OCI-LY7 (cell line): ENCODE data around the gene NEURL3. TPM values are rescaled to one million over a fixed set of nuclear protein-coding genes. Genes with fewer than 3 reads are reported as not detected.

ENCODE experiments used
- BruUV-seq: library from RNA; stranded (reverse); fragments of 400-500 nt; replicated peaks from 2 replicates; lab custom pipeline; 2021; lab: Mats Ljungman, UMichigan
- CTCF ChIA-PET: fragments of 300-600 bp; sonication (Branson Sonifier 250); formaldehyde crosslinking; loops from one replicate; lab custom pipeline; 2022; ENCODE audit warnings: antibody characterized with exemption; ENCODE audit not compliant: unreplicated experiment; lab: Charles Lee
- POLR2A ChIA-PET: fragments of 300-600 bp; sonication (Branson Sonifier 250); formaldehyde crosslinking; loops from one replicate; lab custom pipeline; 2022; ENCODE audit warnings: antibody characterized with exemption; lab: Charles Lee
- DNase-seq: peaks from one replicate; pipeline ENCODE4 v3.0.0-alpha.2; 2015; ENCODE audit warnings: low spot score
- H2AFZ ChIP-seq: fragments of 200-600 bp; sonication (generic), shearing (Covaris generic); 2 replicates; pipeline ENCODE4 v1.6.1; 2014; ENCODE audit warnings: mild to moderate bottlenecking, antibody characterized with exemption, low read length, moderate library complexity
- H3K27ac ChIP-seq: fragments of 200-600 bp; sonication (generic); 2 replicates; pipeline ENCODE4 v1.5.1; 2014; ENCODE audit warnings: mixed run types, low read depth, mild to moderate bottlenecking, moderate library complexity, low read length, inconsistent platforms; ENCODE audit not compliant: poor library complexity, severe bottlenecking
- H3K36me3 ChIP-seq: fragments of 200-600 bp; sonication (generic); 2 replicates; pipeline ENCODE4 v1.6.1; 2014; ENCODE audit warnings: mild to moderate bottlenecking, antibody characterized with exemption, low read length, moderate library complexity, mixed read lengths; ENCODE audit not compliant: insufficient read depth
- H3K4me1 ChIP-seq: fragments of 200-600 bp; sonication (generic); 2 replicates; pipeline ENCODE4 v1.5.1; 2014; ENCODE audit warnings: mild to moderate bottlenecking, low read length; ENCODE audit not compliant: insufficient read depth, poor library complexity, severe bottlenecking
- H3K4me2 ChIP-seq: fragments of 200-600 bp; sonication (generic); 2 replicates; pipeline ENCODE4 v1.6.1; 2014; ENCODE audit warnings: mild to moderate bottlenecking, low read length
- H3K4me3 ChIP-seq: fragments of 200-600 bp; sonication (generic); 2 replicates; pipeline ENCODE4 v1.5.1; 2014; ENCODE audit warnings: mild to moderate bottlenecking, low read depth, low read length; ENCODE audit not compliant: poor library complexity, severe bottlenecking
- H3K79me2 ChIP-seq: fragments of 200-600 bp; sonication (generic); 2 replicates; pipeline ENCODE4 v1.6.1; 2016; ENCODE audit warnings: low read depth, mild to moderate bottlenecking, low read length, moderate library complexity, mixed read lengths; ENCODE audit not compliant: insufficient read depth
- H3K9me2 ChIP-seq: fragments of 200-600 bp; sonication (generic); 2 replicates; pipeline ENCODE4 v1.6.1; 2016; ENCODE audit warnings: mild to moderate bottlenecking, low read length, mixed read lengths; ENCODE audit not compliant: insufficient read depth
- H3K9me3 ChIP-seq: fragments of 200-600 bp; sonication (generic); 2 replicates; pipeline ENCODE4 v1.6.1; 2014; ENCODE audit warnings: mild to moderate bottlenecking, mixed run types, low read length, mixed read lengths
- H4K20me1 ChIP-seq: fragments of 200-600 bp; sonication (generic); 2 replicates; pipeline ENCODE4 v1.6.1; 2014; ENCODE audit warnings: mild to moderate bottlenecking, antibody characterized with exemption, low read length, moderate library complexity, mixed read lengths; ENCODE audit not compliant: insufficient read depth
- EZH2phosphoT487 ChIP-seq: fragments of 200-600 bp; sonication (generic); IDR thresholded peaks from 2 replicates; pipeline ENCODE4 v1.6.1; 2018; ENCODE audit warnings: low read depth, borderline replicate concordance, mild to moderate bottlenecking, mixed run types, antibody characterized with exemption, low read length, moderate library complexity, mixed read lengths
- intact Hi-C: fragments of 100-400 bp; cut with micrococcal nuclease; formaldehyde crosslinking; loops from one replicate; pipeline ENCODE4 v1.10.0; 2022; ENCODE audit not compliant: unreplicated experiment
- total RNA-seq, 2 experiments: library from RNA; depleted of rRNA in 1 of 2; stranded (reverse); fragments of >200 nt in 1 of 2; shearing (Covaris generic) in 1 of 2; gene quantifications; 2 replicates each; pipeline ENCODE4 v1.2.3, GENCODE V29; 2014 to 2022
- TF ChIP-seq, protein P1 (sequence below): fragments of 200-600 bp; sonication (generic); conservative IDR thresholded peaks from 2 replicates; pipeline ENCODE4 v1.5.1; 2014; ENCODE audit warnings: mild to moderate bottlenecking, antibody characterized with exemption, low read length, moderate library complexity, mixed read lengths

Gene NEURL3
- total RNA-seq, 2 experiments from 2014 or later, result not detected

DNA sequence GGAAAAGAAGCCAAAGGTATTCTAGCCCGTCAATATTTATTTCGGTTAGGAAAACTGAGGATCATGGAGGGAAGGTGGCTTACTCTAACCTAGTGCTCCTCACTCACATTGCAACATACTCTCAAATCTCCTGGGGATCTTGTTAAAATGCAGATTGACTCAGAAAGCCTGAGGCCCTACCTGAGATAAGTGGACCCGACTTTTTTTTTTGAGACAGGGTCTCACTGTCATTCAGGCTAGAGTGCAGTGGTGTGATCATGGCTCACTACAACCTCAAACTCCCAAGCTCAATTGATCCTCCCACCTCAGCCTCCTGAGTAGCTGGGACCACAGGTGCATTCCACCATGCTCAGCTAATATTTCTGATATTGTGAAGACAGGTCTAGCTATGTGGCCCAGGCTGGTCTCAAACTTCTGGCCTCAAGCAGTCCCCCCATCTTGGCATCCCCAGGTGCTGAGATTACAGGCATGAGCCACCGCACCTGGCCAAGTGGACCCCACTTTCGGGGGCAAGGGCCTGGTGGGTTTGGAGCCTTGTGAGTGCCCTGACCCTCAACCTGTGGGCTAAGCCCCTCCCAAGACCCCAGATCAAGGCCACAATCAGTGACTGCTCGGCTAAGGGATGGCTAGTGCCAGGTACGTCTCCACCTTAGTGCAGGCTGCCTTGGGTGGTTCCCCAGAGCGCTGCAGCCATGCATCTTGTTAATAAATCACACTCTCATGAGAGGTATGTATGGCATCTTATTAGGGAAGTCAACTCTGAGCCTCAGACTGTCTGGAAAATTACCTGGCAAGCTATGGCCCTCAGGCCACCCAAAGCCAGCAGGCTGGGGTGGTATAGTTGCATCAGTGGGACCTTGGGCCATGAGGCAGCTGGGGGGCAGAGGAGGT lies 1.1 kb upstream of the NEURL3 start:
- BruUV-seq, result no TSS peak
- Histone ChIP-seq H3K9me3 (no peaks in the 10 kb centered on the region), H3K79me2 (no peaks in the 10 kb centered on the region), H3K4me2 (no peak overlapping the region), H3K36me3 (no peaks in the 10 kb centered on the region), H3K4me1 (no peaks in the 10 kb centered on the region), H3K27ac (no peak overlapping the region), H3K9me2 (no peaks in the 10 kb centered on the region), H4K20me1 (no peaks in the 10 kb centered on the region), H2AFZ (no peak overlapping the region), H3K4me3 (no peak overlapping the region)
- POLR2A ChIA-PET, result no interaction called here
- CTCF ChIA-PET, result no interaction called here
- no peak for DNase-seq
- TF ChIP-seq, protein P1, sequence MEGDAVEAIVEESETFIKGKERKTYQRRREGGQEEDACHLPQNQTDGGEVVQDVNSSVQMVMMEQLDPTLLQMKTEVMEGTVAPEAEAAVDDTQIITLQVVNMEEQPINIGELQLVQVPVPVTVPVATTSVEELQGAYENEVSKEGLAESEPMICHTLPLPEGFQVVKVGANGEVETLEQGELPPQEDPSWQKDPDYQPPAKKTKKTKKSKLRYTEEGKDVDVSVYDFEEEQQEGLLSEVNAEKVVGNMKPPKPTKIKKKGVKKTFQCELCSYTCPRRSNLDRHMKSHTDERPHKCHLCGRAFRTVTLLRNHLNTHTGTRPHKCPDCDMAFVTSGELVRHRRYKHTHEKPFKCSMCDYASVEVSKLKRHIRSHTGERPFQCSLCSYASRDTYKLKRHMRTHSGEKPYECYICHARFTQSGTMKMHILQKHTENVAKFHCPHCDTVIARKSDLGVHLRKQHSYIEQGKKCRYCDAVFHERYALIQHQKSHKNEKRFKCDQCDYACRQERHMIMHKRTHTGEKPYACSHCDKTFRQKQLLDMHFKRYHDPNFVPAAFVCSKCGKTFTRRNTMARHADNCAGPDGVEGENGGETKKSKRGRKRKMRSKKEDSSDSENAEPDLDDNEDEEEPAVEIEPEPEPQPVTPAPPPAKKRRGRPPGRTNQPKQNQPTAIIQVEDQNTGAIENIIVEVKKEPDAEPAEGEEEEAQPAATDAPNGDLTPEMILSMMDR, result no peak
- TF ChIP-seq EZH2phosphoT487, result no peak
- intact Hi-C loops, result loop anchor here (5.0 to 10.0 kb wide), 2 partner anchors 139 to 241 kb away; partner anchors contain the start of genes CIAO1 and TMEM127

DNA sequence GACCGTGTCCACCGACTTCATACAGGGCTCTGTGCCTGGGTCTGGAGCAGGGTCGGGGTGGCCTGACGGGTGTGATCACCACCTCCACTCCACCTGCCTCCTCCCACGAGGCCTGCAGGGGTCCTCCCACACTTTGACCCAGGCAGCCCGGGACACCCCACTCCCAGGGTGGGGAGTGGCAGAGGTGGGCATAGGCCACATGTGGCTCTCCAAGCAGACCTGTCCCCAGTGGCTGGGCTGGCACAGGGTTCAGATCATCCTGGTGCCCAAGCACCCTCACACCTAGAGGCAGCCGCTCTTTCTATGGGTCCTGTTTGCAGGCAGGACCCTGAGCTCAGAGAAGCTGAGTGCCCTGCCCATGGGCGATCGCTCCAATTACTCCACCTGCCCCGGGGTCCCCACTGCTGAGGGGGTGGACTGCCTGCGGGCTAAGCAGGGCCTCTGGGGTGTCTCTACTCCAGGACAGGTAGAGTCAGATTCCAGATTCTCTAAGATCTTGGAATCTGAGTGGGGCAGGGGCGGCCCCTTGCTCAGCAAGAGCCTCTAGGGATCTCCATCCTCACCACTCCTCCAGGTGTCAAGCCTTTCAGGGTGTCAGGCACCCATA lies 1.4 kb downstream of the NEURL3 start:
- Histone ChIP-seq H3K4me3 (no peak overlapping the region), H3K27ac (no peak overlapping the region), H3K36me3 (no peaks in the 10 kb centered on the region), H4K20me1 (no peaks in the 10 kb centered on the region), H3K79me2 (no peaks in the 10 kb centered on the region), H3K4me1 (no peaks in the 10 kb centered on the region), H2AFZ (no peak overlapping the region), H3K9me3 (no peaks in the 10 kb centered on the region), H3K4me2 (no peak overlapping the region), H3K9me2 (no peaks in the 10 kb centered on the region)
- ChIA-PET CTCF (interaction anchor here (0.5 kb wide), 1 partner anchor 1116 kb away, joined by 3 read pairs; no protein-coding TSS in a partner anchor), POLR2A (no interaction called here)
- DNase-seq, result no peak
- intact Hi-C loops, result loop anchor here (10.0 kb wide), 1 partner anchor 239 kb away; the partner anchor contains the start of genes CIAO1 and TMEM127
- TF ChIP-seq, protein P1, result no peak
- no peak for TF ChIP-seq EZH2phosphoT487
- no TSS peak for BruUV-seq
